Adrenal gland (tissue), 5 donors: ENCODE measurements around the gene SOX10.

Experiments used
- CTCF ChIP-seq, 6 experiments: fragments of 450-650 bp in 4 of 6; fragments of 200-600 bp in 2 of 6; sonication (generic) in 1 of 6; IDR thresholded peaks; 1 replicate in 5 of 6; 2 replicates in 1 of 6; pipeline versions ENCODE4 v1.5.1 to v1.8.0; 2016 to 2021; ENCODE audit warnings: antibody characterized with exemption in 6 of 6, mild to moderate bottlenecking in 2 of 6, moderate library complexity in 1 of 6
- POLR2A ChIP-seq, 2 donors: fragments of 450-650 bp; IDR thresholded peaks; one replicate each; pipeline ENCODE4 v1.6.1; 2017; ENCODE audit warnings: antibody characterized with exemption in 2 of 2, mild to moderate bottlenecking in 2 of 2, moderate library complexity in 1 of 2
- donor health status: DM: no; HTN: no; CAD: no.

DNA sequence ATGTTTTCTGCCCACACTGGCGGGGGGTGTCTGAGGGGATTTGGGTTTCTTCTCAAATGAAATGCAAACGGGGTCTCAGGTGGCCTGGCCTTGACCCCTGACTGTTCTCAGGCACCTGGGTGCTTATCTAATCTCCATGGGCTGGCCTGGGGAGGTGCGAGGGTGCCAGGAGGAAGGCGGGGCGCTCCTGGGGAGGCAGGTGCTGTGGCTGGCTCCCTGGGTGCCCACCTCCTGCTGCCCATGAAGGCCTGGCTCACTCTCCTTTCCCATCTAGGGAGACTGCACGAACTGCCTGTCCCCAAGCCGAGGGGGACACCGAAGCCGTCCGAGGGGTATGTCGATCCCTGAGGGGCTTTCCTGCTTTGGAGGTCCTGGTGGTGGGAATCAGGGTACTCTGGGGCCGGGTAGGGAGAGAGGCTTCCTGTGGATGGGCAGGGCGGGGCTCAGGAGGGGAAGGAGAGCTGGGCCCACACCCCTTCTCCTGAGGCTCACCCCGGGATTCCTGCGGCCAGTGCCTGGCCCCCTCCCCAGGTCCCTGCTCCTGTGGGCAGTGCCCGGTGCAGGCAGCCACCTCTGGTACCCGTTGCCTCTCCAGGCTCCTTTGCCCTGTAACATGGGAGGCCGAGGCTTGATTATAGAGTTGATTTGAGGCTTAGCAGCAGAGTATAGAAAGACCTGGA is 59.8 kb downstream of the SOX10 start:
- no peak for TF ChIP-seq POLR2A (IDR thresholded peaks at IDR 0.05)
- no peak for TF ChIP-seq CTCF (IDR thresholded peaks at IDR 0.05)
